GM18907 (cell line): ENCODE measurements around the gene PDZD2.
"Not testable (repeated sequence)": the region's sequence is repeated elsewhere in the genome, so short reads cannot be mapped to it uniquely, and the experiment has no call there.

Experiments used
- ATAC-seq: cut with Tn5 transposase; IDR thresholded peaks from one replicate; pipeline ENCODE4 v1.9.1; 2021; ENCODE audit warnings: mild to moderate bottlenecking, moderate library complexity; ENCODE audit not compliant: unreplicated experiment

The PDZD2 gene

DNA sequence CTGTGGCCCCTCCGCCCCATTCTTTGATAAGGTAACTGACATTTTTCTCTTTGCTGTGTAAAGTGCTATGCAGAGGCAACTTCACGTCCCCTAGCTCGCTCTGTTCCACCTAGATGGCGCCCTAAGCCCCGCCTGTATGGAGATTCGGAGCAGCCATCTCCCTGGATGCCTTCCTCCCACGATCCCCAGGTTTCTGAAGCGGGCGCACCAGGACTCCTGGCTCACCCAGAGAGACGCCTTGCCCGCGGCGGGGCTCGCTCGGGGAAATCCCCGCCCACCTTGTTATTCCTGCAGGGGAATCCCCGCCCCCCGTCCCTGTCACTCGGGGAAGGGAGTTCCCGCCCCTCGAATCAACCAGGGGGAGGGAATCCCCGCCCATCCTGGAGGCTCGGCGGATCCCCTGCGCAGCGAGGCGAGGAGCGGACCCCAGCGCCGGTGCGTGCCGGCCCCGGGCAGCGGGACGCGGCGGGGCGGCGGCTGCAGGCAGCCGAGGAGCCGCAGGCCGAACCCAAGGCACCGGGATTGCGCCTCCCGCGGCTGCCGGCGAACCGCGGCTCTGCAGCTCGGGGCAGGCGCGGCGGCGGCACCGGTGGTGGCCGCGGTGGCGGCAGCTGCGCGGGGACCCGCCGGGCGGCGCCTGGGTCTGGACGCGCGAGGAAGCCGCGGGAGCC is at the start of gene PDZD2:
Gene PDZD2, plus strand, starts transcription at position 384 of the 671 bp plus-strand sequence.
- peak; percentile 82 for ATAC-seq

DNA sequence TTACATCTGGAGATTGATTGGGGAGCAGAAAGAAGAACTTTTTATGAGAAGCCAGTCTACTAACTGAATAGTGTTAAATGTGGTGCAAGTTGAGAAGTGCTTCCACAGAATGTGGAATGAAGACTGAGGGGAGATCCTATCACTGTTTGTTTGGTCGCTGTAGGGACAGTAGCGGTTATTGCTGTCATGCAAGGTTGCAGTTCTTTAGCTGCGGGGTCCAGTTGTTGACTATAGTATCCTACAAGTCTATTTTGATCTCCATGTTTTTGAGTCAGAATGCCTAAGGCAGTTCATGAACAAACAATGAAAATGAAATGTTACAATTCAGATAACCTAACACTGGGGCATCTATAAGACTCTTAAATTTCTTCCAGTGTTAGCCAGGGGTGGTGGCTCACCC is 45.3 kb upstream of the PDZD2 start:
- no peak for ATAC-seq

DNA sequence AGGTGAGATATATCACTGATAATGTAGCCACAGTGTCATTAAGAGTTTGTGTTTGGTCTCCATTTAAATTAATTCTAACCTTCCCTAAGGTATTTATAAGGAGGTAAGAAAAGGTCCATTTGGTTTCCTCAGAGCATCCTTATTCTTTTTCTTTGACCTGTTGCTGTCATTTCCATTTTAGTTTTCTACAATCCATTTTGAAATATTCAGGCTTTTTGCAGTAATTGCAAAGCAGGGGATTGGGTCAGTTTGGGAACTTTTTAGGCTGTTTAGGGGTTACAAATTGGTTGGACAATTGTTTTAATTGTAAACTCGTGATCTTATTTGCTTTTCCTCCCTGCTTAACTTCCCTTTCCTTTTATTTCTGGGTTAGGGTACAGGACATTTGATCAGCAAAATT is 42.6 kb upstream of the PDZD2 start:
- no peak for ATAC-seq

DNA sequence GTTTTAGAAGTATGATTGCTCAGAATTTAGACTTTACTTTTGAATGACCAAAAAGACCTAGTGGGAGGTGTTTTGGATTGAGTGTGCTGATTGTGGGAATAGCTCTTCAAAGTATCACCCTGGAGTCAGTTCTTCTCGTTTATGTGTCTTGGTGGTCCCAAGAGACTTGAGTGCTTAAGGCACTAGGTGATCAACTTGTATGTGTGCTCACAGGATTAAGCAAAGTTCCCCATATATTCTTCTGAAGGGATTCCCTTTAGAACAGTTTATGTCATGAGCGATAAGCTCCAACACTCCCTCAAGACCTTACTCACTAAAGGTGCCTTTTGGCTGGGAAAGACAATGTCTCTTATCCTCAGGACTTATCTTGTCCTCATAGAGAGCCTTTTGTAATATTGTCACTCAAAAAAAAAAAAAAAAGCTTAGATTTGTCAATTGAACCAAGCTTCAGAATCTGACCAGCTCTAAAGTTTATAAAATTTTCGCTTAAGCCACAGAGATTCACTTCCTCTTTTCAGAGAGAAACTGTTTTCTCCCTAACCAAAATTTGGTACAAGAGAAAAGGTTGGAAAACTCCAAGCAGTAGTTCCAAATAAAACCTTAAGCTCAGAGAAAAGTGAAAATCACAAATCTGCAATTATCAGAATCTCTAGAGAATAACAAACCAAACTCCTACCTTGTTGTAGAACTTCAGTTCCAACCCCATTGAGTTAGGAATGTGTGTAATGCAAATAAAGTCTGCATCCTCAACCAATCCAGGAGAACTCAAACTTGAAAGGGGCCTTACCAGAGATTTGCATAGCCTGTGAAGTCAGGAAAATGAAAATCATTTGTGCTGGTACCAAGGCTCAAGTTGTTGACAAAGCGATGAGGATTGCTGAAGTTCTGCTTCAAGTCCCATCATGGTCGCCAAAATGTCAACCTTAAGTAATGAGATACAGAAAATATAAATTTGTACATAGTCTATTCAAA is 40.0 kb upstream of the PDZD2 start:
- no peak for ATAC-seq

DNA sequence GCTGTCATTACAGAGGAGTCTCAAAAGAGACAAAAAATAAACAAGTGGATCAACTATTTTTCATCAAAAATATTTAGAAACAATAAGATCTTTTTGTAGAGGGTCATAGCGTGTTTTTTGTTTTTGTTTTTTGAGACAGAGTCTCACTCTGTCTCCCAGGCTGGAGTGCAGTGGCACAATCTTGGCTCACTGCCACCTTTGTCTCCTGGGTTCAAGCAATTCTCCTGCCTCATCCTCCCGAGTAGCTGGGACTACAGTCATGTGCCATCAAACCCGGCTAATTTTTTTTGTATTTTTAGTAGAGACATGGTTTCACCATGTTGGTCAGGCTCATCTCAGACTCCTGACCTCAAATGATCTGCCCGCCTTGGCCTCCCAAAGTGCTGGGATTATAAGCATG is 36.6 kb upstream of the PDZD2 start:
- not testable (repeated sequence) for ATAC-seq

DNA sequence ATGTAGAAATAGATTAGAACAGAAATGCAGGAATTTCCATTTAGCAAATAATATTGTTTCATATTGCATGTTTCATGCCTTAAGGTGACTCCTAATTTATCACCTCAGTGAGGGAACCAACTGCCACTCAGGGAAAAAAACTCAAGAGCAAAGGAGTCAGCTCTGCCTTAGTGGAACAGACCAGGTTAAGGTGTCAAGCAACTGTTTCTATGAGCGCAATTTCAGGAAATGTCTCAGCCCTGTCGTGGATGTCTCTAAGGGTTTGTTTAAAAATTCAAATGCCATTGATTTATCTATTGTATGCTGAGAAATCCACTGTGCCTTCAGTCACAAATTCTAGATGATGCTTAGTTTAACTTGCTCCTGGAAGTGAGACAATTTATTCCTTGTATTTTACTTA is 34.7 kb upstream of the PDZD2 start:
- no peak for ATAC-seq

DNA sequence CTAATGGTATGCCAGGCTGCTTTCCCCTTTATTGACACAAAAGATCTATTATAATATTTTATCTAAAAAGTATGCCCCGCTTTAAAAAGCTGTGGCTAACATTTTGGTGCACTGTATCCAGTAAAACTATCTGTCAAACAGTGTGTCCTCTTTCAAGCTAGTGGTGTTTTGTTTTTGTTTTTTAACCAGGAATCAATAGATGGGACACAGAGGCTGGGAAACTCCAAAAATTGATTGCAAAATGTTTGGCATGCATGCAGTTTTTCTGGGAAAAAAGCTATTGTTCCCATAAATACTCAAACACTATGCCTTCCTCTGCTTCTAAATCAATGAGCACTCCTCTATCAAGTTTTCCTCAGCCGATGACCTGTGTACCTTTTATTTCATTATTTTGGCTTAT is 34.3 kb upstream of the PDZD2 start:
- no peak for ATAC-seq

DNA sequence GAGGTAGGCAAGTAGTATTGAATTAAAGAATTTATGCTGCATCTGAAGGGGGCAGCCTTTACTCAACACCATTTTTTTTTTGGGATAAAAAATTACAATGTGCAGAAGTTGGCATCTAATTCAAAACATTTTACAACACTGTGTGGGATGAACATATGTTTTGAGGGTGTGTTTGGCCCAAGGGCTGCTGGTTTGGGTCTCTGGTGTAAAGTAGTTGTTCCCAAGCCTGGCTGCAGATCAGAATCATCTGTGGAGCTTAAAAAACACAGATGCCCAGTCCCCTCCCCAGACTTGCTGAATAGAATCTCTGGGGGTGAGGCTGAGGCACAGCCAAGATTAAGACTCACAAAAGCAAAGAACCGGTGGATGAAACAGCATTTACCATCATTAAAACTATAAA is 33.0 kb upstream of the PDZD2 start:
- no peak for ATAC-seq

DNA sequence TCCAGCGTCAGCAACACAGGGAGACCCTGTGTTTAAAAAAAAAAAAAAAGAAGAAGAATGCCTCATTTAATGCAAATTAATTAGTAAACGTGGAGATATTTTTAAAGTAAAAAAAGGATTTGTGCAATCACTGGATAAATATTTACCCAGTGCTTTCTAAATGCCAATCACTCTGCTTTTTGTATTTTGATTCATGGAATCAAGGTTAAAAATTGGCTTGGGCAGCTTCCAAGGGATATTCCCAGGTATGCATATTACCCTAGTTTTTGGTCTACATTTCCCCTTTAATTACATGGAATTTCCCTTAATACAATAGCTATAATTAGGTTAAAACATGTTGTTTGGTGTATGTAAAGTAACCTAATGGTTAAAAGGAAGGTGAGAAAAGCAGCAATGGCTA is 31.4 kb upstream of the PDZD2 start:
- ATAC-seq, result no peak

DNA sequence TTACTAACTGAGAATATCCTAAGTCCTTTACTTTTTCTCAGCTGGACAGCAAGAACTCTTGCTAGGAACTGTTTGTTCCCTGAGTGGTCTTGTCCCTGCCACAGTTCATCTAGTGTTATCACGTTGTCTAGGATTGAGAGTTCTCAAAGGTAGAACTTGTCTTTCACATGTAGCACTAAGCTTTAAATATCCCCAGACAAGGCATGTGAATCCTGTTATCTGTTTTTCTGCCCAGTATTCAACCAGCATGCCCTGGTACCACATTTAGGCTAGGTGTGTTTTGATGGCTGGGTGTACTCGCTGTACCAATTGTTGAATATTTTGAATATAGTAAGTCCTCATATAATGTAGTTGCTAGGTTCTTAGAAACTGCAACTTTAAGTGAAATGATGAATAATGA is 27.9 kb upstream of the PDZD2 start:
- no peak for ATAC-seq

DNA sequence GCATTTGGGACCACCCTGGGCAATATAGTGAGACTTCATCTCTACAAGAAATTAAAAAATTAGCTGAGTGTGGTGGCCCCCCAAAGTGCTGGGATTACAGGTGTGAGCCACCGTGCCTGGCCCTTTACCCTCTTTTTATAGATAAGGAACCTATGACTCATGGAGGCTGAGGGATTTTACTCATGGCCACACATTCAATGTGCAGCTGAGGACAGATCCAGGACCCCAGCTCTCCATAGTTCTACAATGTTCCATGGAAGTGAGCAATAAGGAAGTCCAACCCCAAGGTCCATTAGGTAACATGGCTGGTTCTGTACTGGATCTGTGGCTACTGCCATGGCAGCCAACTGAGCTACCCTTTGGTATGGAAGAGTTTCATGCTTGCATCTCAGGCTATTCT is 25.3 kb upstream of the PDZD2 start:
- ATAC-seq, result no peak

DNA sequence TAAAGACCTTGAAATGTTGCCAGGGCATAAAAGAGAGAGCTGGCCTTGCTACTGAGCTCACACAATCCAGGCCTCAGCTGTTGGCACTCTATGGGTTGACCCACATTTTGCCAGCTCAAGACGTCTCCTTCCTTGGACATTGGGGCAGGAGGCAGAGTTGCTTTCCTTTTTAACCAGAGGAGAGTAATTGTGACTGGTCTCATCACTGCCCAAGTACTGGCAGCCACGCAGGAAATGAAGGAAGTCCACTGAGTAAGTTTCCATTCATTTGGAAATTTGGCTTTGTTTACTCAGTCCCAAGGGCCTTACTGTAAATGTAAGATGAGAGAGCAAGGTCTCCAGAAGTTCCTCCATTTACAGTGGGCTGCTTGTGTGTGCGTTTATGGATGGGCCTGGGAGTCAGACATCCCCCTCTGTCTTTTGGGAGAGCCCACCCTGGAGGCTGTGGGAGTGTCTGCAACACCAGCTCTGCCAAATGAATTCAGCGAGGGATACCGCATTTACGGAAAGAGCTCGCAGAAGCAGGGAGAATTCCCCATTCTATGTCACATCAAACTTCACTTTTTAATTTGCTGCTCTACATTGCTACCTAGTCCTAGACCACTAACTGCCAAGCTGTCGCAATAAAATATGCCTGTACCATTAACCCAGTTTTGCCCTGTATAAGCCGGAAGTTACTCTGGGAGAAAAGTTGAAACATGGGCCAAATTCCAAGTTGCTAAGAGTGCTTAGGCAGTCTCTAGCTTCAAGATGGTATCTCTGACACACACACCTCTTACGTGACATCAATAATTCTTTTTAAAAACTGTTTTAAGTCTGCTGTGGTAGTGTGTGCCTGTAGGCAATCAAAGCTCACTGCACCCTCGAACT is 24.5 kb upstream of the PDZD2 start:
- ATAC-seq, result no peak

DNA sequence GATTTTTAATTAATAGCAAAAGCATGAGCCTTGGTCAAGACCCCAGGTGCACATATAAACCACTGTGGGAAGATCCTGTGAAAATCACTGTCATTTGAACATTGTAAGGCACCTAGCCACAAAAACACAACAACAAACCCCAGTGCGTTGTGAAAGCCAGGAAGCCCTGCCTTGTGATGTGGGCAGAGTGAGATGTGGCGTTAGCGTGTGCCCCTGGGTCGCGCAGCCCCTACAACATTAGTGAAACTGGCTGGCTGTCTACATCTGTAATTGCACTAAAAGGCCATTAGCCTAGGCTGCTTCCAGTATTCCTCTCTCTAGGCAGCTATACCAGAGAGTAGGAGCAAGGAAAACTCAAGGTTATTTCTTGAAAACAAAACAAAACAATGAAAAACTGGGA is 21.1 kb upstream of the PDZD2 start:
- no peak for ATAC-seq

DNA sequence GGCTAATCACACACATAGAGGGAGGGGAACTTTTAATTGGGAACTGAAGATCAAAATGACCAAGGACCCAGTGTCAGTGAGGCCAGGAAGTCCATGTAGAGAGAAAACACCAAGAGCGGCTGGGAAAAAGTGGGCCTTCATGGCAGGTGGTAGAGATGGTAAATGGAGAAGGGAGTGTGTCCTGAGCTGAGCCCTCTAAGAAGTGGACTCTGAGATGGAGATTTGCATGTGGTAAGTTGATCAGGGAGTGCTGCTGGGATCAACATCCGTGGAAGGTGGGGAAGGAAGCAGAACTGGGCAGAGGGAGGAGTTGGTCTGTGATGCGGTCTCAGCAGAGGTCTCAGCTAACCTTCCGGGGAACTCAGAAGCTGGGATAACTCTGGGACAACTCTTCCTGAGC is 18.9 kb upstream of the PDZD2 start:
- no peak for ATAC-seq

DNA sequence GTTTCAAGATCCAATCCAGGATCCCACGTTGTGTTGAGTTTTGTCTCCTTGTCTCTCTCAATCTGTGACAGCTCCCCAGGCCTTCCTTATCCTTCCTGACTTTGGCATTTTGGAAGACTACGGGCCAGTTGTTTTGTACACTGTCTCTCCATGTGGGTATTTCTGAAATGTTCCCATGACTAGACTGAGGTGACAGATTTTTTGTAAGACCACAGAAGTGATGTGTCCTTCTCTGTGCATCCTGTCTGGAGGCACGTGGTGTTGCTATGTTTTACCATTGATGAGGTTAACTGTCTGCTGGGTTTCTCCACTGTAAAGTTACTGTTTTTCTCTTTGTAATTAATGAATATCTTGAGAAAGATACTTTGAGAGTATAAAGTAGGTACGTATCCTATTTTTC is 15.7 kb upstream of the PDZD2 start:
- no peak for ATAC-seq

DNA sequence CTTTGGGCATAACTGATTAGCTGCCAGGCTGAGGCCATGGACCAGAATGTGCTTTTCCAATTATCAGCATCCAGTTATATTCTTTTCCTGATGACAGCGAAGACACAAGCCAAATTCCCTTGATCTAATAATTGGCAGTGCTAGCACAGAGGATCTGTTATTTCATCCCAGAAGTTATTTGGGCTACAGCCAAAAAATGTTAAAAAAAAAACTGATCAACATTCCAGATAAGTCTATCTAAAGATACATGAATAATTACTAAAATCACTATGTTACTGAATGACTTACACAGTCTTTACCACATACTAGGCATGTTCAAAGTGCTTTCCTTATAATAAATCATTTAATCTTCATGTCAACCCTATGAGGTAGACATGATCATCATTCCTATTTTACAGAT is 13.5 kb upstream of the PDZD2 start:
- no peak for ATAC-seq

DNA sequence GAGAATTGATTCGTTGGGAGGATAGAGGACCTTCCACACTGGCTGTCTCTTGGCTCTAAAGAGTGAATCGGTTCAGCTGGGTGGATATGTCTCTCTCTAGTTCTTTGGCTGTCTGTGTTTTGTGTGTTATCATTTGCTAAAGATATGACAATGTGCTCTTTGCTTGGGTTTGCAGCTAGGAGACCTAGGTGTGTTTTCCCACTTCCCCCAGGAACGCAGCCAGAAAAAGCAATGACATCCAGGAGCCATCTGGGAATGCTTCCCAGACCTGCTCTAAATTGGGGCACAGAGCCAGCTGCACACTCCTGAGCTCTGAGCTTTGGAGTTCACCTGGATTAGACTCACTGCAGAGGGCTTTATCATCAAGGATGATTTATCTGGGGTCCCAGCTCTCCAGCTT is 12.8 kb upstream of the PDZD2 start:
- ATAC-seq, result no peak

DNA sequence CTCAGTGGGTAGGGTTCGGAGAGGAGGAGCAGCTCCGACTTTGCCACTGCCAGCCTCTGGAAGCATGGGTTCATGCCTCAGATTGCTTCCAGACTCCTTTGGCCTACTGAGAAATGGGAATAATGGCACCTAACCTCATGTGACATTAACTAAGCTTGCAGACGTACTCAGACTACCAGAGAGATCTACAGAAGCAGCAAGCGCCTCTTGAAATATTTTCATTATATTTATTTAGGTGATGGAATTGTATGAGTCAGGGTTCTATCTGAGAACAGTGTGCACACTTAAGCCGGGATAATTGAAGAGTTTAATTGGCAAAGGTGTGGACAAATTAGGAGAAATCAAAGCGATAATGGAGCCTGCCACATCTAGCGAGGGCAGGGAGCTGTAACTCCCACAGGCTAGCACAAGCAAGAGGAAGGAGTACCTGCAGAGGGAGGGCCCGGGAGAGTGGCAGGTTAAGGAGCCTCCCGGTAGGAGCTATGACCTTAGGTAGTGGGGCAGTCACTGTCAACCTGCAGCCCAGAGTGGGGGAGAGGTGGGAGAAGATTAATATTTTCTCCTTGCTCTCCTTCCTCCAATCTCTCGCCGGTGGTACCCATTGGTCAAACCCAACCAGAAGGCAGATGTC is 12.2 kb upstream of the PDZD2 start:
- no peak for ATAC-seq

DNA sequence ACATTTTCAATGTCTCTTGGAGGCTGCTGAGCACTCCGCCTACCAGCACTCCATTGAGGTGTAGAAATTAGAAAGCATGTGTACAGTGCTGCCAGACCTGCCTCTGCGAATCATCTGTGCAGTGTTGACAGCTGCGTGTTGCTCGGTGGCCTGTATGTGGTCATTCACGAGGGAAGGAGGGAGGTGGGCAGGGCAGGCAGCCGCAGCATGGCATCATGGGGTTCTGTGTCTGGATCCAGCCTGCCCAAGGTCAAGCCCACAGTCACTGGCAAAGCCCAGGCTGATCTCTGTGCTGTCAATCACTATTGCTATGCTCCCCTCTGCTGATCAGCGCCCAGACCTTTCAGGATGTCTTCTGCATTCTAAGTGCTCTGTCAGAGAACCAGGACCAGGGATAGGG is 8.0 kb upstream of the PDZD2 start:
- no peak for ATAC-seq

DNA sequence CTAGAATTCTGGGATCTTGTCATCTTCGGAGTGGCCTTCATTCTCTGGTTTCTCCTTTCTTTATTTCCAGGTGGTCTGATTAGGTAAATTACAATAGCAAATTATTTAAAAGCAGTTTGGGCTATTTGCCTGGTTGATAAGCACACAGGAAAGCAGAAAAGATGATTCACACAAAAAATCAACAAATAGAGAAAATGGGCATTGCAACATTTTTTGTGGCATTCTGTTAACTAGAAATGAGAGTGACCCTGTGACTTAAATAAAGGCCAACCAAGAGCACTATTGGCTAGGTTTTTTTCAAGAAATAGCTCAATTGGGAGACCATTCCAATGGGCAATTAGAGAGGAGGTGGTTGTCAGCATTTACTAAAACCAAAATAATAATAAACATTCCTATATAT is 6.5 kb upstream of the PDZD2 start:
- ATAC-seq, result no peak

DNA sequence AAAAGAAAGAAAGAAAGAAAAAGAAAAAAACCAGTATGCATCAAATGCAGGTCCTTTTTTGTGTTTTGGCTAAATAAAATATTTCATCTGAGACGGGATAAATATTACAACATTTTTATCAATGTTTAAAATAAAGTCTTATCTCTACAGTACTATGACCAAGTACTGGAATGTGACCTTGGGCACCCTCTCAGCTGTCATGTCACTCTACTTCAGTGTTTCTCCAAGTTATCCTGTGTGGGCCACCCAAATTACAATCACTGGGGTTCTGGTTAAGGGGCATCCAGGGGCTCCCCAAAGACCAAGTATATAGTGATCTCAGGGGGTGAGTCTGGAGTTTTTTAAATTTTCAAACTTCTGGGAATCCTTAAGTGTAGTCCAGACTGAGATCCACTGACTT is 3.5 kb upstream of the PDZD2 start:
- ATAC-seq, result no peak
